OCI-LY1 (cell line): ENCODE measurements around the gene DDO.

ENCODE experiments used
- EZH2 ChIP-seq: fragments of 200-600 bp; sonication (generic), shearing (Covaris generic); IDR thresholded peaks from 2 replicates; pipeline ENCODE4 v1.8.0; 2017; ENCODE audit warnings: borderline replicate concordance, mixed run types, mild to moderate bottlenecking, antibody characterized with exemption, low read length, moderate library complexity, mixed read lengths
- TF ChIP-seq, protein P1 (sequence below): fragments of 200-600 bp; sonication (generic), shearing (Covaris generic); IDR thresholded peaks from 2 replicates; pipeline ENCODE4 v1.5.1; 2017; ENCODE audit warnings: mild to moderate bottlenecking, antibody characterized with exemption, low read length, moderate library complexity, mixed read lengths

DNA sequence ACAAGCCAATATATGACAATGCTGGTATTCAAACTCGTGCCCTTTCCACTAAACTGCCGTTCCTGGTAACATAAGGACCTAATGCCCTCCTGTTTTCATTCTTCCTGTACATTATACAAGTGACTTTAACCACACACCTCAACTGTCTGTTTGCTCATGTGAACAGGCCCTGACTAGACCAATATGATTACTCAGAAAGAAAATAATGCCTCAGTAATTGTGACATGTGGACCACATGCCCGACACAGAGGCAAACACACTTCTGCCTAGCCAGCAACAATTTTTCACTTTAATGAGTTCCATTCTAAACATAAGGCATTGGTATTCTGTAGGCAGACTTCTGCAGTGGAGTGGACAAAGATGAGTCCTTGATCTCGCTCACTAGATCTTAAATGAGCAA lies 31.0 kb upstream of the DDO start:
- TF ChIP-seq, protein P1, sequence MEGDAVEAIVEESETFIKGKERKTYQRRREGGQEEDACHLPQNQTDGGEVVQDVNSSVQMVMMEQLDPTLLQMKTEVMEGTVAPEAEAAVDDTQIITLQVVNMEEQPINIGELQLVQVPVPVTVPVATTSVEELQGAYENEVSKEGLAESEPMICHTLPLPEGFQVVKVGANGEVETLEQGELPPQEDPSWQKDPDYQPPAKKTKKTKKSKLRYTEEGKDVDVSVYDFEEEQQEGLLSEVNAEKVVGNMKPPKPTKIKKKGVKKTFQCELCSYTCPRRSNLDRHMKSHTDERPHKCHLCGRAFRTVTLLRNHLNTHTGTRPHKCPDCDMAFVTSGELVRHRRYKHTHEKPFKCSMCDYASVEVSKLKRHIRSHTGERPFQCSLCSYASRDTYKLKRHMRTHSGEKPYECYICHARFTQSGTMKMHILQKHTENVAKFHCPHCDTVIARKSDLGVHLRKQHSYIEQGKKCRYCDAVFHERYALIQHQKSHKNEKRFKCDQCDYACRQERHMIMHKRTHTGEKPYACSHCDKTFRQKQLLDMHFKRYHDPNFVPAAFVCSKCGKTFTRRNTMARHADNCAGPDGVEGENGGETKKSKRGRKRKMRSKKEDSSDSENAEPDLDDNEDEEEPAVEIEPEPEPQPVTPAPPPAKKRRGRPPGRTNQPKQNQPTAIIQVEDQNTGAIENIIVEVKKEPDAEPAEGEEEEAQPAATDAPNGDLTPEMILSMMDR: no peak
- TF ChIP-seq EZH2: no peak
